Testis (tissue), 2 donors: ENCODE data around the gene TBKBP1.

ENCODE experiments used
- POLR2A ChIP-seq: fragments of 450-650 bp; IDR thresholded peaks from one replicate; pipeline ENCODE4 v1.6.1; 2017; ENCODE audit warnings: antibody characterized with exemption, mild to moderate bottlenecking, moderate library complexity
- TF ChIP-seq, protein P1 (sequence below), 3 experiments: fragments of 450-650 bp in 2 of 3; fragments of 200-600 bp in 1 of 3; sonication (generic) in 1 of 3; IDR thresholded peaks; one replicate each; pipeline ENCODE4 v1.5.1; 2016 to 2019; ENCODE audit warnings: antibody characterized with exemption in 3 of 3, mild to moderate bottlenecking in 2 of 3, moderate library complexity in 1 of 3

DNA sequence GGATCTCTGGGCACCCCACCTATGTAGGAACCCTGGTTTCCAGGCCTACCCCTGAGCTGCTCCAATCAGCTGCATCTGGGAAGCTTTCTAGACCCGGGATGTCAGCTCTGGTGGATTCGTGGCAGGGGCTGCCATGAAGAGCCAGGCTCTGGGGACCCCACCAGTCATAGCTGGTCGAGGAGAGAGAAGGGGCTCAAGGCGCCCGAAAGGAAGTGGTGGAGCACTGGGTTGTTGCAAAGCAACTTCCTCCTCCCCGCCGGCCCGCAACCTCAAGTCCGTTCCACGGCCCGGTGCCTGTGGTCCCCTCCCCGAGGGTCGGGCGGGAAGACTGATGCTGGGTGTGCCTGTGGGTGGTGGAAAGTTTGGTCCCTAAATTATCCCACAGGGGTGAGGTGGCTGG, 10.2 kb downstream of the TBKBP1 start:
- TF ChIP-seq POLR2A, result no peak
- TF ChIP-seq, protein P1, sequence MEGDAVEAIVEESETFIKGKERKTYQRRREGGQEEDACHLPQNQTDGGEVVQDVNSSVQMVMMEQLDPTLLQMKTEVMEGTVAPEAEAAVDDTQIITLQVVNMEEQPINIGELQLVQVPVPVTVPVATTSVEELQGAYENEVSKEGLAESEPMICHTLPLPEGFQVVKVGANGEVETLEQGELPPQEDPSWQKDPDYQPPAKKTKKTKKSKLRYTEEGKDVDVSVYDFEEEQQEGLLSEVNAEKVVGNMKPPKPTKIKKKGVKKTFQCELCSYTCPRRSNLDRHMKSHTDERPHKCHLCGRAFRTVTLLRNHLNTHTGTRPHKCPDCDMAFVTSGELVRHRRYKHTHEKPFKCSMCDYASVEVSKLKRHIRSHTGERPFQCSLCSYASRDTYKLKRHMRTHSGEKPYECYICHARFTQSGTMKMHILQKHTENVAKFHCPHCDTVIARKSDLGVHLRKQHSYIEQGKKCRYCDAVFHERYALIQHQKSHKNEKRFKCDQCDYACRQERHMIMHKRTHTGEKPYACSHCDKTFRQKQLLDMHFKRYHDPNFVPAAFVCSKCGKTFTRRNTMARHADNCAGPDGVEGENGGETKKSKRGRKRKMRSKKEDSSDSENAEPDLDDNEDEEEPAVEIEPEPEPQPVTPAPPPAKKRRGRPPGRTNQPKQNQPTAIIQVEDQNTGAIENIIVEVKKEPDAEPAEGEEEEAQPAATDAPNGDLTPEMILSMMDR (IDR thresholded peaks at IDR 0.05), result no peak
